H9 (cell line): Measurements from ENCODE around the gene PAGE2. TPM values are rescaled to one million over a fixed set of nuclear protein-coding genes. Genes with fewer than 3 reads are reported as not detected.

Experiments used
- DNase-seq: peaks from one replicate; pipeline ENCODE4 v3.0.0-alpha.2; 2017
- H2AFZ ChIP-seq: one replicate; pipeline ENCODE4 v1.6.1; 2013; ENCODE audit warnings: mild to moderate bottlenecking, low read length, control low read depth, moderate library complexity
- H2AK5ac ChIP-seq: 2 replicates; pipeline ENCODE4 v1.6.1; 2013; ENCODE audit warnings: low read length, control low read depth, mixed read lengths; ENCODE audit not compliant: insufficient read length
- H2BK120ac ChIP-seq: one replicate; pipeline ENCODE4 v1.6.1; 2013; ENCODE audit warnings: low read depth, mild to moderate bottlenecking, low read length, control low read depth, inconsistent platforms; ENCODE audit not compliant: poor library complexity, severe bottlenecking
- H2BK12ac ChIP-seq: 2 replicates; pipeline ENCODE4 v1.6.1; 2013; ENCODE audit warnings: low read length, control low read depth, mixed read lengths, low read depth; ENCODE audit not compliant: insufficient read length
- H2BK15ac ChIP-seq: 2 replicates; pipeline ENCODE4 v1.6.1; 2013; ENCODE audit warnings: low read depth, low read length, control low read depth
- H2BK20ac ChIP-seq: one replicate; pipeline ENCODE4 v1.6.1; 2013; ENCODE audit warnings: low read depth, mild to moderate bottlenecking, low read length, control low read depth, inconsistent platforms; ENCODE audit not compliant: poor library complexity, severe bottlenecking
- H2BK5ac ChIP-seq: 2 replicates; pipeline ENCODE4 v1.6.1; 2013; ENCODE audit warnings: low read length, control low read depth, mixed read lengths; ENCODE audit not compliant: insufficient read length
- H3K14ac ChIP-seq: 2 replicates; pipeline ENCODE4 v1.6.1; 2013; ENCODE audit warnings: low read length, control low read depth; ENCODE audit not compliant: insufficient read depth
- H3K18ac ChIP-seq: 2 replicates; pipeline ENCODE4 v1.6.1; 2013; ENCODE audit warnings: low read depth, mild to moderate bottlenecking, mixed read lengths, low read length, control low read depth; ENCODE audit not compliant: insufficient read length
- H3K23ac ChIP-seq: 2 replicates; pipeline ENCODE4 v1.6.1; 2013; ENCODE audit warnings: low read length, control low read depth, mixed read lengths, low read depth; ENCODE audit not compliant: insufficient read length
- H3K23me2 ChIP-seq: 2 replicates; pipeline ENCODE4 v1.6.1; 2013; ENCODE audit warnings: low read depth, mild to moderate bottlenecking, mixed read lengths, low read length, control low read depth; ENCODE audit not compliant: insufficient read length, poor library complexity, severe bottlenecking
- H3K27ac ChIP-seq: 2 replicates; pipeline ENCODE4 v1.5.1; 2013; ENCODE audit warnings: low read length, control low read depth, mixed read lengths, low read depth; ENCODE audit not compliant: insufficient read length
- H3K27me3 ChIP-seq: 2 replicates; pipeline ENCODE4 v1.6.1; 2013; ENCODE audit warnings: low read length, control low read depth, inconsistent platforms; ENCODE audit not compliant: insufficient read depth
- H3K4ac ChIP-seq: 2 replicates; pipeline ENCODE4 v1.6.1; 2013; ENCODE audit warnings: low read depth, mild to moderate bottlenecking, control low read depth, inconsistent platforms, low read length, moderate library complexity
- H3K4me1 ChIP-seq: 2 replicates; pipeline ENCODE4 v1.6.1; 2013; ENCODE audit warnings: low read length, control low read depth, inconsistent platforms; ENCODE audit not compliant: insufficient read depth
- H3K4me2 ChIP-seq: 2 replicates; pipeline ENCODE4 v1.6.1; 2013; ENCODE audit warnings: low read length, control low read depth, mixed read lengths; ENCODE audit not compliant: insufficient read length, insufficient read depth
- H3K56ac ChIP-seq: 2 replicates; pipeline ENCODE4 v1.6.1; 2013; ENCODE audit warnings: low read depth, mild to moderate bottlenecking, mixed read lengths, low read length, control low read depth; ENCODE audit not compliant: insufficient read length
- H3K79me1 ChIP-seq: 2 replicates; pipeline ENCODE4 v1.6.1; 2013; ENCODE audit warnings: low read depth, mild to moderate bottlenecking, moderate library complexity, low read length, control low read depth, inconsistent platforms; ENCODE audit not compliant: insufficient read depth, poor library complexity, severe bottlenecking
- H3K79me2 ChIP-seq: 2 replicates; pipeline ENCODE4 v1.6.1; 2013; ENCODE audit warnings: low read length, control low read depth, inconsistent platforms; ENCODE audit not compliant: insufficient read depth
- H3K9ac ChIP-seq: 2 replicates; pipeline ENCODE4 v1.6.1; 2013; ENCODE audit warnings: low read length, control low read depth, mixed read lengths; ENCODE audit not compliant: insufficient read length; ENCODE audit errors: extremely low read depth
- H3K9me3 ChIP-seq: one replicate; pipeline ENCODE4 v1.6.1; 2013; ENCODE audit warnings: low read depth, low read length, inconsistent platforms; ENCODE audit not compliant: control insufficient read depth
- H3T11ph ChIP-seq: one replicate; pipeline ENCODE4 v1.6.1; 2013; ENCODE audit warnings: mild to moderate bottlenecking, low read length, control low read depth, inconsistent platforms
- H4K20me1 ChIP-seq: one replicate; pipeline ENCODE4 v1.6.1; 2013; ENCODE audit not compliant: control insufficient read depth, insufficient read length, insufficient read depth
- H4K5ac ChIP-seq: 2 replicates; pipeline ENCODE4 v1.6.1; 2013; ENCODE audit warnings: low read depth, mild to moderate bottlenecking, mixed read lengths, low read length, control low read depth; ENCODE audit not compliant: insufficient read length
- H4K8ac ChIP-seq: replicated peaks from 2 replicates; pipeline ENCODE4 v1.6.1; 2013; ENCODE audit warnings: low read length, control low read depth, mixed read lengths, low read depth; ENCODE audit not compliant: insufficient read length
- H4K91ac ChIP-seq: 2 replicates; pipeline ENCODE4 v1.6.1; 2013; ENCODE audit warnings: low read depth, mild to moderate bottlenecking, moderate library complexity, mixed read lengths, low read length, control low read depth; ENCODE audit not compliant: insufficient read length
- H3K27ac Mint-ChIP-seq, 3 experiments: 2 replicates in 2 of 3; 3 replicates in 1 of 3; pipeline ENCODE4 v1.8.0; 2020 to 2021; ENCODE audit warnings: mixed read lengths in 3 of 3, mild to moderate bottlenecking in 1 of 3, moderate library complexity in 1 of 3
- H3K27me3 Mint-ChIP-seq: 2 replicates; pipeline ENCODE4 v1.8.0; 2021; ENCODE audit warnings: low read depth, mild to moderate bottlenecking, moderate library complexity, mixed read lengths
- H3K36me3 Mint-ChIP-seq, 3 experiments: 2 replicates in 2 of 3; 3 replicates in 1 of 3; pipeline ENCODE4 v1.8.0; 2020 to 2021; ENCODE audit warnings: low read depth in 3 of 3, mixed read lengths in 3 of 3; ENCODE audit not compliant: insufficient read depth in 1 of 3
- H3K4me1 Mint-ChIP-seq, 2 experiments: 2 replicates each; pipeline ENCODE4 v1.8.0; 2020; ENCODE audit warnings: mixed read lengths in 2 of 2
- H3K4me3 Mint-ChIP-seq, 2 experiments: 2 replicates in 1 of 2; 3 replicates in 1 of 2; pipeline ENCODE4 v1.8.0; 2020 to 2021; ENCODE audit warnings: mild to moderate bottlenecking in 2 of 2, mixed read lengths in 2 of 2, moderate library complexity in 1 of 2
- H3K9me3 Mint-ChIP-seq, 2 experiments: 2 replicates in 1 of 2; 3 replicates in 1 of 2; pipeline ENCODE4 v1.8.0; 2020; ENCODE audit warnings: mild to moderate bottlenecking in 2 of 2, mixed read lengths in 2 of 2, moderate library complexity in 1 of 2
- WGBS: extraction: QIAGEN DNeasy Blood & Tissue Kit; methylation state at CpG from one replicate; pipeline ENCODE4 v1.1.7; 2013; ENCODE audit warnings: missing lambda C conversion rate, low lambda C conversion rate, mixed read lengths; ENCODE audit not compliant: insufficient read length; ENCODE audit errors: extremely low coverage; 5-methylcytosine and 5-hydroxymethylcytosine counted together
- total RNA-seq: library from RNA; stranded (reverse); gene quantifications from 2 replicates; pipeline ENCODE4 v1.2.1, GENCODE V29; 2021
- TF ChIP-seq, protein P1 (sequence below): fragments of 200-600 bp; sonication (generic); conservative IDR thresholded peaks from 3 replicates; pipeline ENCODE4 v1.8.0; 2021; ENCODE audit warnings: antibody characterized with exemption, mild to moderate bottlenecking

The PAGE2 gene
- total RNA-seq, 1 experiment from 2014 or later: not detected

DNA sequence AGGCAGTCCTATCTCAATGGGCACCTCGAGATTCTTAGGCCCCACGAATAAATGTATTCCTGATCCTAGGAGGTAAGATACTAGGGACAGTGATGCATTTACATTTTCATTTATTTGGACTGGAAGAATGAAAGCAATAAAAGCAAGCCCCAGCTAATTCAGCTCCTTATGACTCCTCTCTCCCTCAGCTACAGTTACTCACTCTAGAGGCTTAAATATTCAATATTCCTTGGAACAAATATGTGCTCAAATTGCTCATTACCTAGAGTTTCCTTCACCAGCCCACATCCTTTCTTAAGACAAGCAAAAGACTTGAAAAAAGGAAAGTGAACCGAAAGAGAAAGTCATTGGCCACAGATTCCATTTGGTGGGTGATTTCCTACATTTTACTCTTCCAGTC is 13.9 kb downstream of the PAGE2 start:
- H3K9ac ChIP-seq: no peak overlapping the region
- H2BK12ac ChIP-seq: no peak overlapping the region
- H4K8ac ChIP-seq: no peak overlapping the region
- TF ChIP-seq, protein P1, sequence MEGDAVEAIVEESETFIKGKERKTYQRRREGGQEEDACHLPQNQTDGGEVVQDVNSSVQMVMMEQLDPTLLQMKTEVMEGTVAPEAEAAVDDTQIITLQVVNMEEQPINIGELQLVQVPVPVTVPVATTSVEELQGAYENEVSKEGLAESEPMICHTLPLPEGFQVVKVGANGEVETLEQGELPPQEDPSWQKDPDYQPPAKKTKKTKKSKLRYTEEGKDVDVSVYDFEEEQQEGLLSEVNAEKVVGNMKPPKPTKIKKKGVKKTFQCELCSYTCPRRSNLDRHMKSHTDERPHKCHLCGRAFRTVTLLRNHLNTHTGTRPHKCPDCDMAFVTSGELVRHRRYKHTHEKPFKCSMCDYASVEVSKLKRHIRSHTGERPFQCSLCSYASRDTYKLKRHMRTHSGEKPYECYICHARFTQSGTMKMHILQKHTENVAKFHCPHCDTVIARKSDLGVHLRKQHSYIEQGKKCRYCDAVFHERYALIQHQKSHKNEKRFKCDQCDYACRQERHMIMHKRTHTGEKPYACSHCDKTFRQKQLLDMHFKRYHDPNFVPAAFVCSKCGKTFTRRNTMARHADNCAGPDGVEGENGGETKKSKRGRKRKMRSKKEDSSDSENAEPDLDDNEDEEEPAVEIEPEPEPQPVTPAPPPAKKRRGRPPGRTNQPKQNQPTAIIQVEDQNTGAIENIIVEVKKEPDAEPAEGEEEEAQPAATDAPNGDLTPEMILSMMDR: no peak
- Mint-ChIP-seq H3K9me3 (peaks cover 51 to 75% of the 10 kb centered on the region in 2 experiments), H3K27me3 (peaks cover 3% of the 10 kb centered on the region), H3K4me3 (no peak overlapping the region), H3K4me1 (no peaks in the 10 kb centered on the region), H3K36me3 (peaks cover 0 to 4% (median 0%) of the 10 kb centered on the region in 3 experiments; a peak in 2 of 7 replicates), H3K27ac (no peak overlapping the region)
- no peaks in the 10 kb centered on the region for H3K79me2 ChIP-seq
- peaks cover 38% of the 10 kb centered on the region for H3K9me3 ChIP-seq
- no peaks in the 10 kb centered on the region for H3K4me1 ChIP-seq
- no peak overlapping the region for H4K91ac ChIP-seq
- no peak overlapping the region for H2AK5ac ChIP-seq
- H3K18ac ChIP-seq: no peak overlapping the region
- no peak overlapping the region for H2BK15ac ChIP-seq
- H4K20me1 ChIP-seq: no peaks in the 10 kb centered on the region
- no peak overlapping the region for H4K5ac ChIP-seq
- no peaks in the 10 kb centered on the region for H3K23me2 ChIP-seq
- no CpG with 5 or more reads among the region's 3 CpGs for WGBS
- no peak for DNase-seq
- H3K27me3 ChIP-seq: no peaks in the 10 kb centered on the region
- no peak overlapping the region for H2BK5ac ChIP-seq
- H3K56ac ChIP-seq: no peak overlapping the region
- no peak overlapping the region for H3K27ac ChIP-seq
- H3K79me1 ChIP-seq: no peaks in the 10 kb centered on the region
- H3T11ph ChIP-seq: no peak overlapping the region
- no peak overlapping the region for H3K4me2 ChIP-seq
- no peak overlapping the region for H3K14ac ChIP-seq
- no peak overlapping the region for H2BK120ac ChIP-seq
- no peak overlapping the region for H3K23ac ChIP-seq
- H2BK20ac ChIP-seq: no peak overlapping the region
- H2AFZ ChIP-seq: no peak overlapping the region
- no peak overlapping the region for H3K4ac ChIP-seq
